Prostate gland (tissue), 2 donors: Measurements from ENCODE around the gene RBM47. TPM values are rescaled to one million over a fixed set of nuclear protein-coding genes. Genes with fewer than 3 reads are reported as not detected.

Experiments
- DNase-seq: peaks from one replicate; pipeline ENCODE4 v3.0.0-alpha.2; 2019; ENCODE audit warnings: low spot score
- H3K27ac ChIP-seq, 2 donors: fragments of 200-600 bp; sonication (generic); 2 replicates each; pipeline ENCODE4 v1.5.1; 2017 to 2019
- H3K27me3 ChIP-seq: fragments of 200-600 bp; sonication (generic); replicated peaks from 2 replicates; pipeline ENCODE4 v1.5.1; 2019; ENCODE audit not compliant: insufficient read depth
- H3K36me3 ChIP-seq, 2 donors: fragments of 200-600 bp; sonication (generic); 1 replicate in 1 of 2; 2 replicates in 1 of 2; pipeline versions ENCODE4 v1.5.1 to v1.8.1; 2017 to 2019
- H3K4me1 ChIP-seq: fragments of 200-600 bp; sonication (generic); replicated peaks from 2 replicates; pipeline ENCODE4 v1.5.1; 2019
- H3K4me3 ChIP-seq, 2 donors: fragments of 200-600 bp; sonication (generic); 2 replicates each; pipeline ENCODE4 v1.5.1; 2017 to 2019
- H3K9me3 ChIP-seq: fragments of 200-600 bp; sonication (generic); 2 replicates; pipeline ENCODE4 v1.5.1; 2017
- POLR2A ChIP-seq: fragments of 450-650 bp; IDR thresholded peaks from one replicate; pipeline ENCODE4 v1.6.1; 2016; ENCODE audit warnings: antibody characterized with exemption, mild to moderate bottlenecking
- POLR2AphosphoS5 ChIP-seq: sonication (generic); formaldehyde crosslinking; IDR thresholded peaks from one replicate; pipeline ENCODE4 v1.6.1; 2017; ENCODE audit warnings: antibody characterized with exemption
- WGBS: methylation state at CpG from one replicate; pipeline ENCODE4 v1.1.5; 2018; 5-methylcytosine and 5-hydroxymethylcytosine counted together
- intact Hi-C: fragments of 100-400 bp; cut with DNase I; formaldehyde crosslinking; loops from one replicate; pipeline ENCODE4 v1.14.2; 2022
- total RNA-seq, 2 donors: library from RNA; depleted of rRNA; stranded (reverse); fragments of >200 nt; gene quantifications; one replicate each; pipeline ENCODE4 v1.1.0, GENCODE V29; 2016
- TF ChIP-seq, protein P1 (sequence below), 4 experiments: fragments of 200-600 bp in 2 of 4; fragments of 450-650 bp in 2 of 4; sonication (generic) in 2 of 4; IDR thresholded peaks; 1 replicate in 3 of 4; 2 replicates in 1 of 4; pipeline ENCODE4 v1.5.1; 2016 to 2019; ENCODE audit warnings: antibody characterized with exemption in 4 of 4, mild to moderate bottlenecking in 2 of 4, moderate library complexity in 2 of 4

Gene RBM47
- total RNA-seq, 2 donors from 2014 or later: 241 to 302 TPM

DNA sequence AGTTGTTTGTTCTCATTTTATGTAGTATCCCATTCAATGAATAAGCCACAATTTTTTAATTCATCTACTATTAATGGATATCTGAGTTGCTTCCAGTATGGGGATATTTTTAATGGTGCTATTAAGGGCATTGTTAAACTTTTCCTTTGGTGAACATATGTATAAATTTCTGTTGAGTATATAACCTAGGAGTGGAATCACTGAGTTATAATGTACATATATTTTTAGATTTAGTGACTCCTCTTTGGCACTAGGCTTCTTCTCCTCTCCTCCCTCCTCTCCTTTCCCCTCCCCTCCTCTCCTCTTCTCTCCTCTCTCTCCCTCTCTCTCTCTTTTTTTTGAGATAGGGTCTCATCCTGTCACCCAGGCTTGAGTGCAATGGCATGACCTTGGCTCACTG is 26.4 kb downstream of the RBM47 start:
- Histone ChIP-seq H3K36me3 (no peaks in the 10 kb centered on the region), H3K9me3 (no peaks in the 10 kb centered on the region), H3K27me3 (no peaks in the 10 kb centered on the region), H3K4me1 (no peaks in the 10 kb centered on the region), H3K27ac (peak overlapping the region in 1 of 2 donors; percentile 46), H3K4me3 (no peak overlapping the region)
- intact Hi-C loops: no loop called here
- no peak for DNase-seq
- TF ChIP-seq, protein P1, sequence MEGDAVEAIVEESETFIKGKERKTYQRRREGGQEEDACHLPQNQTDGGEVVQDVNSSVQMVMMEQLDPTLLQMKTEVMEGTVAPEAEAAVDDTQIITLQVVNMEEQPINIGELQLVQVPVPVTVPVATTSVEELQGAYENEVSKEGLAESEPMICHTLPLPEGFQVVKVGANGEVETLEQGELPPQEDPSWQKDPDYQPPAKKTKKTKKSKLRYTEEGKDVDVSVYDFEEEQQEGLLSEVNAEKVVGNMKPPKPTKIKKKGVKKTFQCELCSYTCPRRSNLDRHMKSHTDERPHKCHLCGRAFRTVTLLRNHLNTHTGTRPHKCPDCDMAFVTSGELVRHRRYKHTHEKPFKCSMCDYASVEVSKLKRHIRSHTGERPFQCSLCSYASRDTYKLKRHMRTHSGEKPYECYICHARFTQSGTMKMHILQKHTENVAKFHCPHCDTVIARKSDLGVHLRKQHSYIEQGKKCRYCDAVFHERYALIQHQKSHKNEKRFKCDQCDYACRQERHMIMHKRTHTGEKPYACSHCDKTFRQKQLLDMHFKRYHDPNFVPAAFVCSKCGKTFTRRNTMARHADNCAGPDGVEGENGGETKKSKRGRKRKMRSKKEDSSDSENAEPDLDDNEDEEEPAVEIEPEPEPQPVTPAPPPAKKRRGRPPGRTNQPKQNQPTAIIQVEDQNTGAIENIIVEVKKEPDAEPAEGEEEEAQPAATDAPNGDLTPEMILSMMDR (IDR thresholded peaks at IDR 0.05): no peak
- no peak for TF ChIP-seq POLR2A
- TF ChIP-seq POLR2AphosphoS5: no peak

DNA sequence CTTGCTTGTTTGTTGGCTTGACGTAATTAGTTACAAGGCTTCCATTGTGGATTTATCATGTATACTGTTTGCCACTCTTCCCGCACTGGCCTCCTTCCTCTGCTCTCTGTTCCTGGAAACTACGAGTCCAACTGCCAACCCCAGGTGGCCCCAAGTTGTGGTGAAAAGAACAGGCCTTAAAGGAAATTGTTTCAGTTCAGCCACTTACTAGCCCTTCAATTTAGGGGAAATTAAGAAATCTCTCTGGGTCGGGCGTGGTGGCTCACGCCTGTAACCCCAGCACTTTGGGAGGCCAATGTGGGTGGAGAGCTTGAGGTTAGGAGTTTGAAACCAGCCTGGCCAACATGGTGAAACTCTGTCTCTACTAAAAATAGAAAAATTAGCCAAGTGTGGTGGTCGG is 28.0 kb downstream of the RBM47 start:
- H3K27ac ChIP-seq: peak overlapping the region; percentile 18 to 62
- no peaks in the 10 kb centered on the region for H3K36me3 ChIP-seq
- 86% methylated on average over 7 of the region's 7 CpGs for WGBS
- H3K4me1 ChIP-seq: no peaks in the 10 kb centered on the region
- intact Hi-C loops: no loop called here
- TF ChIP-seq POLR2A (no peak), POLR2AphosphoS5 (peak; percentile 26)
- TF ChIP-seq, protein P1 (IDR thresholded peaks at IDR 0.05): no peak
- no peak overlapping the region for H3K4me3 ChIP-seq
- H3K9me3 ChIP-seq: no peaks in the 10 kb centered on the region
- no peaks in the 10 kb centered on the region for H3K27me3 ChIP-seq
- DNase-seq: no peak

DNA sequence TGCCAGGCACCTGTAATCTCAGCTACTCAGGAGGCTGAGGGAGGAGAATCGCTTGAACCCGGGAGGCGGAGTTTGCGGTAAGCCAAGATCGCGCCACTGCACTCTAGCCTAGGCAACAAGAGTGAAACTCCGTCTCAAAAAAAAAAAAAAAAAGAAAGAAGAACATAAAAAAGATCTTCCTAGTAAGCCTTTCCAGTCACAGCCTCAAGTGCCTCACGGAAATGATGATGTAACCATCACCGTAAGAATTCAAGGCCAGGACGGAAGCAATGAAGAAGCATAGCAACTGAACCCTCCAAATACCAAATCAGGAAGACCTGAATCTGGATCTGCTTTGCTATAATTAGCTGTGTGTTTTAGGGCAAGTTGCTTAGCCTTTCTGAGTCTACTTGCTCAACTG is 28.8 kb downstream of the RBM47 start:
- H3K4me3 ChIP-seq: no peak overlapping the region
- H3K27me3 ChIP-seq: no peaks in the 10 kb centered on the region
- H3K36me3 ChIP-seq: no peaks in the 10 kb centered on the region
- no peak for DNase-seq
- H3K4me1 ChIP-seq: no peaks in the 10 kb centered on the region
- 96% methylated on average over 10 of the region's 10 CpGs for WGBS
- no peaks in the 10 kb centered on the region for H3K9me3 ChIP-seq
- peak overlapping the region in 1 of 2 donors; percentile 62 for H3K27ac ChIP-seq
- intact Hi-C loops: no loop called here
- TF ChIP-seq, protein P1 (IDR thresholded peaks at IDR 0.05): no peak
- TF ChIP-seq POLR2A (no peak), POLR2AphosphoS5 (no peak)

DNA sequence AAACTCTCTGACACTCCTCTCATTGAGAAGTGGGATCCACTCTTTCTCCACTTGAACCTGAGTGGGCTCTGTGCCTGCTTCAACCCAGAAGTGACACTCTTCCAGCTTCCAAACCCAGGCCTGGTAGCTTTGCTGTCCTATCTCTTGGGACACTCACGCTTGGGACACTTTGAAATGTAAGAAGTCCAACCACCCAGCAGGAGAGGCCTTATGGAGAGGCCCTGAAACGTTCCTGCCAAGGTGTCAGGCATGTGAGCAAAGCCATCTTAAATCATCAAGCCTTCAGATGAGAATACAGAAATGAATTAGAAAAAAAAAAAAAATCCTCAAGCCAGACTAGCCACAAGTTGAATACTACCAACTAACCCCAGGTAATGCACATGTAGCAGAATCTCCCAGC is 30.2 kb downstream of the RBM47 start:
- intact Hi-C loops: no loop called here
- H3K27ac ChIP-seq: peak overlapping the region in 1 of 2 donors; percentile 30
- no peaks in the 10 kb centered on the region for H3K4me1 ChIP-seq
- no peaks in the 10 kb centered on the region for H3K36me3 ChIP-seq
- H3K4me3 ChIP-seq: no peak overlapping the region
- no peaks in the 10 kb centered on the region for H3K9me3 ChIP-seq
- TF ChIP-seq POLR2A: no peak
- no peak for DNase-seq
- H3K27me3 ChIP-seq: no peaks in the 10 kb centered on the region
- WGBS: 75% methylated on average over 2 of the region's 2 CpGs

DNA sequence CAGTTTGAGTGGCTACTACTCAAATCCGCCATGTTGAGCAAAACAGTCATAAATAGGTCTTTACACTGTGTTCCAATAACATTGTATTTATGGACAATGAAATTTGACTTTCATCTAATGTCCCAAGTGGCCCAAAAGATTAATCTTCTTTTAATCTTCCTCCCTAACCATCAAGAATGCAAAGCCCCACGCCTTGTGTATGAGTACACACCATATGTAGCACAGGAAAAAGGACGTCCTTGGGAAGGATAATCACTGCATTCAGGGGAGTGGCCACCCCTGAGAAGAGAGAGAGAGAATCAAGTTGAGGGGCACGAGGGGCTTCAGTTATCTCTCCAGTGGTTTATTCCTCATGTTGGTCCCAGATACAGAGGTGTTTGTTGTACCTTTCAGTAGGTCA is 33.1 kb downstream of the RBM47 start:
- Histone ChIP-seq H3K4me1 (no peaks in the 10 kb centered on the region), H3K9me3 (no peaks in the 10 kb centered on the region), H3K27me3 (no peaks in the 10 kb centered on the region), H3K36me3 (no peaks in the 10 kb centered on the region), H3K4me3 (no peak overlapping the region), H3K27ac (peak overlapping the region in 1 of 2 donors; percentile 67)
- intact Hi-C loops: no loop called here
- DNase-seq: no peak
- 75% methylated on average over 4 of the region's 4 CpGs for WGBS
- TF ChIP-seq POLR2A: no peak
- TF ChIP-seq POLR2AphosphoS5: no peak
- TF ChIP-seq, protein P1 (IDR thresholded peaks at IDR 0.05): no peak
